Gastrocnemius medialis (tissue), 4 donors: ENCODE measurements around the gene CEP170. TPM values are rescaled to one million over a fixed set of nuclear protein-coding genes. Genes with fewer than 3 reads are reported as not detected.

ENCODE experiments used
- ATAC-seq, 2 donors: fragments of 150-250 bp; one replicate each; pipeline ENCODE4 v1.9.1; 2016
- DNase-seq, 2 donors: peaks; one replicate each; pipeline ENCODE4 v3.0.0-alpha.2; 2019
- H3K27ac ChIP-seq, 4 donors: fragments of 200-600 bp; sonication (generic); 1 replicate in 1 of 4; 2 replicates in 3 of 4; pipeline ENCODE4 v1.5.1; 2016 to 2018; ENCODE audit warnings: mild to moderate bottlenecking in 2 of 4, moderate library complexity in 1 of 4
- H3K27me3 ChIP-seq, 3 donors: fragments of 200-600 bp; sonication (generic) in 2 of 3; 1 replicate in 1 of 3; 2 replicates in 2 of 3; pipeline versions ENCODE4 v1.5.1 to v1.6.0; 2016 to 2019; ENCODE audit warnings: mild to moderate bottlenecking in 1 of 3, moderate library complexity in 1 of 3
- H3K36me3 ChIP-seq, 2 donors: fragments of 200-600 bp; sonication (generic) in 1 of 2; one replicate each; pipeline ENCODE4 v1.5.1; 2017 to 2018
- H3K4me1 ChIP-seq, 2 donors: fragments of 200-600 bp; sonication (generic) in 1 of 2; one replicate each; pipeline ENCODE4 v1.5.1; 2016 to 2017; ENCODE audit warnings: mild to moderate bottlenecking in 2 of 2
- H3K4me3 ChIP-seq, 4 donors: fragments of 200-600 bp; sonication (generic) in 3 of 4; 1 replicate in 1 of 4; 2 replicates in 3 of 4; pipeline ENCODE4 v1.5.1; 2016 to 2019; ENCODE audit warnings: mild to moderate bottlenecking in 2 of 4
- H3K9me3 ChIP-seq, 3 donors: fragments of 200-600 bp; sonication (generic) in 2 of 3; 1 replicate in 1 of 3; 2 replicates in 2 of 3; pipeline ENCODE4 v1.5.1; 2016 to 2019
- POLR2A ChIP-seq, 2 donors: fragments of 450-650 bp; IDR thresholded peaks; one replicate each; pipeline ENCODE4 v1.6.1; 2017; ENCODE audit warnings: antibody characterized with exemption in 2 of 2, mild to moderate bottlenecking in 2 of 2, moderate library complexity in 2 of 2
- in situ Hi-C, 4 donors: fragments of 200-750 bp; cut with MboI; loops; one replicate each; pipeline versions ENCODE4 v1.15.0 to v1.8.0; 2017; ENCODE audit warnings: low sequenced_read_pairs in 4 of 4
- intact Hi-C: fragments of 100-400 bp; cut with DNase I; formaldehyde crosslinking; loops from one replicate; pipeline ENCODE4 v1.15.1; 2023; ENCODE audit warnings: low total_unique reads
- total RNA-seq, 4 donors: library from RNA; depleted of rRNA; stranded (reverse); fragments of >200 nt; gene quantifications; one replicate each; pipeline versions ENCODE4 v1.1.0 to v1.2.3, GENCODE V29; 2016
- TF ChIP-seq, protein P1 (sequence below), 5 experiments: fragments of 450-650 bp in 3 of 5; fragments of 200-600 bp in 2 of 5; sonication (generic) in 2 of 5; IDR thresholded peaks in 4 of 5; conservative IDR thresholded peaks in 1 of 5; 1 replicate in 4 of 5; 2 replicates in 1 of 5; pipeline ENCODE4 v1.5.1; 2016 to 2019; ENCODE audit warnings: antibody characterized with exemption in 5 of 5, mild to moderate bottlenecking in 3 of 5, moderate library complexity in 3 of 5

The CEP170 gene
- total RNA-seq, 4 donors from 2014 or later: 13.8 to 36.9 (median 31.1) TPM

DNA sequence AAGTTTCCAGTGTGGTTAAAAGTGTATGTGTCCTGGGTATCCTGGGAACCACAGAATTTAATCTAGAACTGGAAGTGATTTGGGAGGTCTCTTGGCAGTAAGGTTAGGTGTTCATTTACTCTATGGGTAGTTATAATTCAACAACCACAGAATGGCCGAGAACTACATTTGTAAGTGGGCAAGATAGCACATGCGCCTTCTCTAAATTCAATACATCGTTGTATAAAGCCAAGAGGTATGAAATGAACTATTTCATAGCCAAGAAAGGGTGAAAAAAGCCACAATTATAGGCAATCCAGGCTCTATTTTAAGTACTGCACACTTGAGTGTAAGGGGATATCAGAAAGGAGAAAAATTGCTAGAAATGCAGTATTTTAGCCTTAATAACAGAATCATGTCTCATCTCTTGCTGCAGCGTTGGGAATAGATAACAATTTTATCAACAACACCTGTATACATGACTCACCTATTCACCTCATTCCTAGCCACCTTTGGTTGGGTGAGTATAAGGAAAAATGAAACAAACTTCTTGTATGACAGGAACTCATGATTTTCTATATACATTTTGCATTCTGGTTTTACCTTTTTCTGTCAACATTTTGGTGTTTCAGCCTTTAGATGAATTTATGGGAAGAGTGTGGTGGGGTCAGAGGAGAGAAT lies 5.3 kb upstream of the CEP170 start:
- no peak for DNase-seq
- TF ChIP-seq, protein P1, sequence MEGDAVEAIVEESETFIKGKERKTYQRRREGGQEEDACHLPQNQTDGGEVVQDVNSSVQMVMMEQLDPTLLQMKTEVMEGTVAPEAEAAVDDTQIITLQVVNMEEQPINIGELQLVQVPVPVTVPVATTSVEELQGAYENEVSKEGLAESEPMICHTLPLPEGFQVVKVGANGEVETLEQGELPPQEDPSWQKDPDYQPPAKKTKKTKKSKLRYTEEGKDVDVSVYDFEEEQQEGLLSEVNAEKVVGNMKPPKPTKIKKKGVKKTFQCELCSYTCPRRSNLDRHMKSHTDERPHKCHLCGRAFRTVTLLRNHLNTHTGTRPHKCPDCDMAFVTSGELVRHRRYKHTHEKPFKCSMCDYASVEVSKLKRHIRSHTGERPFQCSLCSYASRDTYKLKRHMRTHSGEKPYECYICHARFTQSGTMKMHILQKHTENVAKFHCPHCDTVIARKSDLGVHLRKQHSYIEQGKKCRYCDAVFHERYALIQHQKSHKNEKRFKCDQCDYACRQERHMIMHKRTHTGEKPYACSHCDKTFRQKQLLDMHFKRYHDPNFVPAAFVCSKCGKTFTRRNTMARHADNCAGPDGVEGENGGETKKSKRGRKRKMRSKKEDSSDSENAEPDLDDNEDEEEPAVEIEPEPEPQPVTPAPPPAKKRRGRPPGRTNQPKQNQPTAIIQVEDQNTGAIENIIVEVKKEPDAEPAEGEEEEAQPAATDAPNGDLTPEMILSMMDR (IDR thresholded peaks at IDR 0.05 in 4 of 5, conservative IDR thresholded peaks at IDR 0.05 in 1 of 5): no peak
- TF ChIP-seq POLR2A (IDR thresholded peaks at IDR 0.05): no peak
- Histone ChIP-seq H3K4me3 (no peak overlapping the region), H3K4me1 (peaks cover 20 to 31% of the 10 kb centered on the region in 2 donors), H3K27ac (no peak overlapping the region), H3K36me3 (no peaks in the 10 kb centered on the region), H3K9me3 (no peaks in the 10 kb centered on the region), H3K27me3 (no peaks in the 10 kb centered on the region)
- intact Hi-C loops (no loop called here), in situ Hi-C loops (loop anchor here in 2 of 4 donors (25.0 kb wide), 2 partner anchors 1577 to 1602 kb away; partner anchors contain the start of genes COX20 (in 1 of the 2) and HNRNPU (in 1 of the 2))
- ATAC-seq: no peak

GRCh38 chr1:243258731-243259130 lies 3.6 kb upstream of the CEP170 start:
- in situ Hi-C loops (loop anchor here in 2 of 4 donors (25.0 kb wide), 2 partner anchors 1579 to 1604 kb away; partner anchors contain the start of genes COX20 (in 1 of the 2) and HNRNPU (in 1 of the 2)), intact Hi-C loops (loop anchor here (10.0 kb wide), 5 partner anchors 64 to 1614 kb away; partner anchors contain the start of genes CHML, DESI2, HNRNPU and OPN3)
- no peak overlapping the region for H3K27ac ChIP-seq
- ATAC-seq (no peak), DNase-seq (no peak)
- TF ChIP-seq, protein P1 (IDR thresholded peaks at IDR 0.05 in 4 of 5, conservative IDR thresholded peaks at IDR 0.05 in 1 of 5): no peak
- TF ChIP-seq POLR2A (IDR thresholded peaks at IDR 0.05): no peak
- peaks cover 22% of the 10 kb centered on the region in 2 donors for H3K4me1 ChIP-seq
- H3K4me3 ChIP-seq: no peak overlapping the region
- H3K9me3 ChIP-seq: no peaks in the 10 kb centered on the region
- no peaks in the 10 kb centered on the region for H3K27me3 ChIP-seq
- H3K36me3 ChIP-seq: no peaks in the 10 kb centered on the region

- intact Hi-C loops: loop anchor here (10.0 kb wide), 5 partner anchors 62 to 1612 kb away; partner anchors contain the start of genes CHML, DESI2, HNRNPU and OPN3
- ATAC-seq (no peak), DNase-seq (no peak)
- Histone ChIP-seq H3K4me1 (peaks cover 36 to 37% of the 10 kb centered on the region in 2 donors), H3K36me3 (no peaks in the 10 kb centered on the region), H3K4me3 (peak overlapping the region in 3 of 4 donors; percentile 78 to 95 (median 79)), H3K27me3 (no peaks in the 10 kb centered on the region), H3K9me3 (no peaks in the 10 kb centered on the region), H3K27ac (peak overlapping the region; percentile 87 to 97 (median 96))
- in situ Hi-C loops: loop anchor here in 2 of 4 donors (25.0 kb wide), 2 partner anchors 1580 to 1605 kb away; partner anchors contain the start of genes COX20 (in 1 of the 2) and HNRNPU (in 1 of the 2)
- TF ChIP-seq, protein P1 (IDR thresholded peaks at IDR 0.05 in 4 of 5, conservative IDR thresholded peaks at IDR 0.05 in 1 of 5): no peak
- no peak for TF ChIP-seq POLR2A (IDR thresholded peaks at IDR 0.05)
These were observed 2.1 kb upstream of the CEP170 start for GRCh38 chr1:243257189-243257588.

- H3K4me1 ChIP-seq: peaks cover 42 to 43% of the 10 kb centered on the region in 2 donors
- ATAC-seq (no peak), DNase-seq (no peak)
- in situ Hi-C loops: loop anchor here in 2 of 4 donors (25.0 kb wide), 2 partner anchors 1581 to 1606 kb away; partner anchors contain the start of genes COX20 (in 1 of the 2) and HNRNPU (in 1 of the 2)
- H3K4me3 ChIP-seq: peak overlapping the region; percentile 78 to 95 (median 79)
- H3K36me3 ChIP-seq: no peaks in the 10 kb centered on the region
- no peaks in the 10 kb centered on the region for H3K9me3 ChIP-seq
- no peaks in the 10 kb centered on the region for H3K27me3 ChIP-seq
- intact Hi-C loops: loop anchor here (10.0 kb wide), 5 partner anchors 62 to 1612 kb away; partner anchors contain the start of genes CHML, DESI2, HNRNPU and OPN3
- peak overlapping the region; percentile 87 to 97 (median 96) for H3K27ac ChIP-seq
- TF ChIP-seq POLR2A (IDR thresholded peaks at IDR 0.05): no peak
- TF ChIP-seq, protein P1 (IDR thresholded peaks at IDR 0.05 in 4 of 5, conservative IDR thresholded peaks at IDR 0.05 in 1 of 5): no peak
These were observed 1.5 kb upstream of the CEP170 start for GRCh38 chr1:243256590-243256989.
